ENCODE data around the gene SEMA3B. TPM values are rescaled to one million over a fixed set of nuclear protein-coding genes. Genes with fewer than 3 reads are reported as not detected.
"Not testable (repeated sequence)": the region's sequence is repeated elsewhere in the genome, so short reads cannot be mapped to it uniquely, and the experiment has no call there.

Gene SEMA3B
- 10 to 100 TPM; 14.3 to 32.6 TPM for total RNA-seq
- long read RNA-seq, transcript SEMA3B-213 (18 exons, 2,925 nt), result minor isoform, 7 of 42 reads
- long read RNA-seq, transcript SEMA3B-204 (17 exons, 2,755 nt), result major isoform, 9 of 42 reads
- long read RNA-seq, partial matches to known transcripts, result 1 of 42 reads
- long read RNA-seq, other reads (novel, unspliced or antisense), result 22 of 42 reads

DNA sequence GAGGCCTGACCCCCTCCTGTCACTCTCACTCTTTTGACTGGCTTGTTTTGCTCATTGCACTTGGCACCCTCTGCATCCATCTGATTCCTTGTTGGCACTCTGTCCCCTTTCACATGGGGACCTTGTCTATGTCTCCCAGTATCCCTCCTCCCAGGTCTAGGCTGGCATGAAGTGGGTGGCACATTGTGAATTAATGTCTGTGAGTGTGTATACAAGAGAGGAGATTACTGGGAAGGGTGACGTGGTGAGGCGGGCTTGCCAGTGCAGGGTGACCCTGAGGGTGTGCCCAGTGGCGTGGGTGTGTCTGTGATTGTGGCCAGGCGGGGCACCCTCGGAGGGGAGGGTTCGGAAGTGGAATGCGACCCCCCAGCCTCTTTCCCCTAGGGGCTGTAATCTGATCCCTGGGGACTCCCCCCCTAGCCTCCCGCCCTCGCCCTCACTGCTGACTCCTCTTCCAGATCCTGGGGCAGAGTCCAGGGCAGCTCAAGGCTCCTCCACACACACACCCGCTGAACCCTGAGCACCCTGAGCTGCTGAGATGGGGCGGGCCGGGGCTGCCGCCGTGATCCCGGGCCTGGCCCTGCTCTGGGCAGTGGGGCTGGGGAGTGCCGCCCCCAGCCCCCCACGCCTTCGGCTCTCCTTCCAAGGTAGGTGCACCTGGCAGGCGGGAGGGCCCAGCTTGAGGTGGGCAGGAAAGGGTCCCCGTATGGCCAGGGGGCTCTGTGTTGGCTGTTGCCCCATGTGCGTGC lies at the start of gene SEMA3B:
TSS of gene SEMA3B (plus strand) at position 445 of the 749 bp plus-strand sequence. CDS start at position 539, 94 bp downstream.
- ATAC-seq (peak; percentile 15 to 21), DNase-seq (peak; percentile 65)
- intact Hi-C loops (cut with DNase I), result no loop called here

- intact Hi-C loops (cut with DNase I), result no loop called here
- ATAC-seq (no peak), DNase-seq (no peak)
These were observed 49.7 kb upstream of the SEMA3B start for GRCh38 chr3:50219285-50219684.

DNA sequence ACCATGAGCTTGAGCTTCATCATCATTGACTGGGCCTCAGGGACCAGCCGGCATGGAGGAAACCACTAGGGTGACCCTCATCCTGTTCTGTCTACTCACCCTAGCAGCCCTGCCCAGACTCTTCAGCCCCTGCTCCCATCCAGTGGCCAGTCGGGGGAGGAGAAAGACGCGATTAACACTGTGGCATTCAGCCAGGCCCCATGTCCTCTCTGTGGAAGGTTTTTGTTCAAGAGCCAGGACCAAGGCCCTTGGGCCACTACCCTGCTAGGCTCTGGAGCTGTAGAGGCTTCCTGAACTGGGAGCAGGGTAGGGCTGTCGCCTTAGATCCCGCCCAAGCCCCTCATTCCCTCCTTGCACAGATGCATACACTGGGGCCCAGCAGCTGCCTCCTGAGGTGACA lies 48.8 kb upstream of the SEMA3B start:
- intact Hi-C loops (cut with DNase I), result no loop called here
- ATAC-seq (no peak), DNase-seq (no peak)

DNA sequence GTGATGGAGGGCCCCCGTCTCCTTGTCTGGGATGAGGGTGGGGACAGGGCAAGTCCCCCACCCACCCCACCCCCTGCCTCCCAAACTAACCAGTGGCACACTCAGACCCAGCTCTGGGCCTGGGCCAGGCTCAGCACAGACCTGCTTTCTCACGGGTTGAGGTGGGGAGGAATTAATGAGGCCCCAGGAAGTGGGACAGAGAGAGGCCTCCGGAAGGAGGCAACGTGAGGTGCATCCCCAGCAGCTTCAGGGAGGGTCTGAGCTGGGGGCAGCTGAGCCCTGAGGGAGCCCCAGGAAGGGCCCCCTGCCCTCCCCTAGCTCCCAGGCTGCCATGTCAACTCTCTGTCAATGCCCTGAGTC lies 47.9 kb upstream of the SEMA3B start:
- no peak for DNase-seq
- intact Hi-C loops (cut with DNase I), result no loop called here
- ATAC-seq, result no peak

DNA sequence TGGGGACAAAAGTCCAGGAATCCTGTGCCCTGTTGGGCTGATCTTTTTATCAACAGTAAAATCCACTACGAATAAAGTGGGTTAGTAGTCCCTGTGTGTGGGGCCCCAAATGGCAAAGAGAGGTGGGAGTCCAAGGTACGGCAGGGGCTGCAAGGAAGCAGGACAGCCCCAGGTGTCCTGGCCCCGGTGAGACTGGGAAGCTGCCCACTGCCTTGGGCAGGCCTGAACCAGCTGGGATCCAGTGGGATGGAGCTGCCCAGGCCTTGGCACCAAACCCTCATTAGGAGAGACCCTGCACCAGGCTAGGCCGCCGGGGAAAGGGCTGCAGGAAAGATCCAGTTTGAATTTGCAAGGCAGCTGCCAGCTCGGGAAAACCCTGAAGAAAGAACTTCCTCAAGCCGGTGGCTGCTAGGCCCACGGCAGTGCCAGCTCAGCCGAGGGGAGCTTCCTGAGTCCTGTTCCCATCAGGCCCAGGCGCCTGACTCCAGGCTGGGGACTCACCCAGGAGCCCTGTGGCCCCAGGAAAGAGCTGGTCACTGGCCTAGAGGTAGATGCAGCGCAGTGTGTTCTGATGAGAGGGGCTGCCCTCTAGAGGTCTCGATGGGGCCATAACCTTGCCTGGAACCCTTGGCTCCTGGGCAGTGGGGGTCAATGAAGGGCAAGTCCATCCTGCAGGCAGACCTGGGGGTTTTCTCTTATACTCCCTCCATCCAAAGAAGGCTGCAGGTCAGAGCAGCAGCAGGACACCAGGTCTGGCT lies 47.4 kb upstream of the SEMA3B start:
- DNase-seq (peak; percentile 19), ATAC-seq (no peak)
- intact Hi-C loops (cut with DNase I), result no loop called here

DNA sequence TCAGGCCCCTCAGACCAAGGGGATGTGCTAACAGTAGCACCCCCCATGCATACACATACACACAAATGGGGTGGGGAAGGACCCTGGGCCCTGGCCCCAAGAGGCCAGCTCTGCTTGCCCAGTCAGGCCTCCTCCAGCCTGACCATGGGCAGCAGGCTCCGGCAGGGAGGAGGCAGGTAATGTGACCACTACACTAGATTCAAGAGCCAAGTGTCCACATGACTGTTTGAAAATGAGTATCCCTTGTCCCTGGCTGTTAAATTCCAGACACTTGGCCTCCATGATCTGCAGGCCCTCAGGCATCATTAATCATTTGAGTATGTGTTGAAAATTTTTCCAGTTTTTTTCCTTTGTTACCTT lies 46.8 kb upstream of the SEMA3B start:
- no peak for ATAC-seq
- intact Hi-C loops (cut with DNase I), result no loop called here
- peak; percentile 12 for DNase-seq

DNA sequence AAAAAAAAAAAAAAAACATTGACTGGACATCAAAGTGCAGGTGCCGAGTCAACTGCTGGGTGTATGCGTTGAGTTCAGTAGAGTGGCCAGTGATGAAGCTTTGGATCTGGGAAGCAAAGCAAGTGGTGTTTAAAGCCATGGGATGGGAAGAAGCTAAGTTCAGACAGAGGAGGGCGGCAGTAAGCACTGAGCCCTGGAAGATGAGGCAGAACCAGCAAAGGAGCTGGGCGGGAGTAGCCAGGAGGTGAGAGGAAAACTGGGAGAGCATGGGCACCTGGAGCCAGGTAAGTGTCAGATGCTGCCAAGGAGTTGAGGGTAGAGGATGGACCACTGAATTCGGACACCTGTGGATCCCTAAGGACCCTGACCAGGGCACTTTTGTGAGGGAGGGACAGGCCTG lies 44.3 kb upstream of the SEMA3B start:
- ATAC-seq (no peak), DNase-seq (no peak)
- intact Hi-C loops (cut with DNase I), result loop anchor here in 1 of 2 donors (5.0 kb wide), 1 partner anchor 32 kb away; the partner anchor contains the start of gene GNAT1

- peak; percentile 61 for DNase-seq
- peak; percentile 42 to 66 for ATAC-seq
- intact Hi-C loops (cut with DNase I), result loop anchor here (1.0 to 5.0 kb wide), 5 partner anchors 20 to 48 kb away; partner anchors contain the start of gene GNAT1 (in 1 of the 2)
These were observed 42.0 kb upstream of the SEMA3B start for GRCh38 chr3:50226888-50227389.

GRCh38 chr3:50227390-50228183 lies 41.4 kb upstream of the SEMA3B start:
- DNase-seq (peak; percentile 93), ATAC-seq (peak; percentile 93)
- intact Hi-C loops (cut with DNase I), result loop anchor here (2.0 to 5.0 kb wide), 4 partner anchors 19 to 47 kb away; partner anchors contain the start of gene GNAT1 (in 1 of the 2)

- ATAC-seq, DNase-seq: not testable (repeated sequence)
- intact Hi-C loops (cut with DNase I), result loop anchor here in 1 of 2 donors (5.0 kb wide), 1 partner anchor 36 kb away; the partner anchor contains the start of gene GNAT1
These were observed 40.7 kb upstream of the SEMA3B start for GRCh38 chr3:50228184-50228763.

DNA sequence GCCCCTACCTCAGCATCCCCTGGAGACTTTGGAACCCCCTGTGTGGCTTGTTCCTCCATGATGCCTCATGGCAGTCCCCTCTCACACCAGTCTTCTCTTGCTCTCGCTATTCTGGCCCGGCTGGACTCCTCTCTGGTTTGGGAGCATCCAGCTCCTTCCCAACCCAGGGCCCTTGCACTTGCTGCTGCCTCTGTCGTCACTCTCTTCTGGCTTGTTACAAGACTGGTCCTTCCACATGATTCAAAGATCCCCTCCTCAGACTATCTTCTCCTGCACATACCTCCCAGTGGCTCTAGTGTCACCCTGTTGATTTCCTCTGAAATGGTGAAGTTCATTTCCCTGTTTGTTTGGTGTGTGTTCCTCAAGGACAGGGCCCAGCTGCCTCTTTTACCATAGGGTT lies 39.5 kb upstream of the SEMA3B start:
- intact Hi-C loops (cut with DNase I), result loop anchor here in 1 of 2 donors (5.0 kb wide), 1 partner anchor 37 kb away; the partner anchor contains the start of gene GNAT1
- DNase-seq (no peak), ATAC-seq (no peak)

GRCh38 chr3:50230104-50230793 lies 38.7 kb upstream of the SEMA3B start:
- ATAC-seq (no peak), DNase-seq (no peak)
- intact Hi-C loops (cut with DNase I), result loop anchor here in 1 of 2 donors (10.0 kb wide), 1 partner anchor 95 kb away; the partner anchor contains the start of genes HYAL2 and TUSC2

DNA sequence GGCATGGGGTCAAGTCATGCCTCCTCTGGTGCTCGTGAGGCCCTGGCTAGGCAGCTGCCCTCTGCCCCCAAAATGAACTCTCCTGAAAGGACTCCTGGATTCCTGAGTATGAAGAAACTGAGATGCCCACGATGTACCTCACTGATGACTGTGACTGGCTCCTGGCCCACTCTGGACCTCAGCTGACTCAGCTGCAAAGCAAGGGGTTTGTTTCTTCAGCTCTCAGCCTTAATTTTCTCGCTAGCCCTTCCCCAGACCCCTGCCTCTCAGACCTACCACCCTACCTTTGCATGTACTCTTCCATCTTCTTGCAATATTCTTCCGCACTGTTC lies 38.2 kb upstream of the SEMA3B start:
- ATAC-seq, result no peak
- DNase-seq, result no peak
- intact Hi-C loops (cut with DNase I), result loop anchor here in 1 of 2 donors (10.0 kb wide), 1 partner anchor 94 kb away; the partner anchor contains the start of genes HYAL2 and TUSC2

- intact Hi-C loops (cut with DNase I), result loop anchor here in 1 of 2 donors (10.0 kb wide), 1 partner anchor 93 kb away; the partner anchor contains the start of genes HYAL2 and TUSC2
- no peak for ATAC-seq
- no peak for DNase-seq
These were observed 37.4 kb upstream of the SEMA3B start for GRCh38 chr3:50231581-50231980.

DNA sequence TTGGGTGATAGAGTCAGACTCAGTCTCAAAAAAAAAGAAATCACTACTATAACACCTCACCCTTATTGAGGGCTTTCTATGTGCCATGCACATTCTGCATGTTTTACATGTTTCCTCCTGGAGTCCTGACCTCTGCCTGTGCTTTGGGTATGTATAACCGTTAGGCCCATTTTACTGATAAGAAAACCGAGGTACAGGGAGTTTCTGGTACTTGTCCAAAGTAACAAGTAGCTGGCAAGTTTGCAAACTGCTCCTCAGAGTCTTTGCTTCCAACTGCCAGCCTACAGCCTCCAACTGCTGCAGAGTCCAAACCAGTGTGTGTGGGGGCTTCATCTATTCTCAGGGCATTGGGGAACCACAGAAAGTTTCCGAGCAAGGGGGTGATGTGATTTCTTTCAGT lies 36.6 kb upstream of the SEMA3B start:
- DNase-seq (no peak), ATAC-seq (no peak)
- intact Hi-C loops (cut with DNase I), result loop anchor here in 1 of 2 donors (10.0 kb wide), 1 partner anchor 92 kb away; the partner anchor contains the start of genes HYAL2 and TUSC2

- ATAC-seq (no peak), DNase-seq (no peak)
These were observed 35.8 kb upstream of the SEMA3B start for GRCh38 chr3:50233176-50233575.

DNA sequence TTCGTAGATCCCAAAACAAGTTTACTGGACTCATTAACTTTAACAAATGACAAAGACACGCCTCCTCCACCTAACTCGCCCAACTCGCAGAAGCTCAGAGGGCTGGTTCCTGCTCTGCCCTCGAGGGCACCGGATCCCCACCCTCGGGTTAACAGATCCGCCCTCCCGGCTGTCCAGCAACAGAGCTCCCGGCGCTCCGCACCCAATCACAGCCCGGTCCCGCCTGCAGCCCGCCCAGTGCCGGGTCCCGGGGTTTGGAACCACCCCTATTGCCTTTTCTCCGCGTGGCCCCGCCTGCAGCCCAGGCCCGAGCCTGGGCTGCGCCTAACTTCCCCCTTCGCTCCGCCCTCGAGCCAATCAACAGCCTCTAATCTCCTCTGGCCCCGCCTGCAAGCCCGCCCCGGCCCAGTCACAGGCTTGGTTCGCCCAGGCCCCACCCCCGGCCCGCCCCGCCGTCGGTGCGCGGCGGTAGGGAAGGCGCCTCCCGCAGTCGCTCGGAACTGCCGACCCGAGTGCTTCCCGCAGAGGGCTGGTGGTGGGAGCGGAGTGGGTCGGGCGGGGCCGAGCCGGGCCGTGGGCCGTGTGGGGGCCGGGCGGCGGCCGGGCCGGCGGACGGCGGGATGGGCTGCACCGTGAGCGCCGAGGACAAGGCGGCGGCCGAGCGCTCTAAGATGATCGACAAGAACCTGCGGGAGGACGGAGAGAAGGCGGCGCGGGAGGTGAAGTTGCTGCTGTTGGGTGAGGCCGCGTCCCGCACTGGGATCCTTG lies 33.0 kb upstream of the SEMA3B start, which contains the start of gene GNAI2:
TSS of gene GNAI2 (plus strand) at position 489 of the 768 bp plus-strand sequence. CDS start at position 621, 132 bp downstream.
- peak; percentile 99 for DNase-seq
- ATAC-seq, result peak; percentile 91 to 92
- intact Hi-C loops (cut with DNase I), result loop anchor here in 1 of 2 donors (10.0 kb wide), 1 partner anchor 89 kb away; the partner anchor contains the start of genes HYAL2 and TUSC2

More at GRCh38 chr3:50233176-50233575, 35.8 kb upstream of the SEMA3B start:
- intact Hi-C loops (cut with DNase I), result loop anchor here in 1 of 2 donors (10.0 kb wide), 1 partner anchor 92 kb away; the partner anchor contains the start of genes HYAL2 and TUSC2

Measured in left cardiac atrium (tissue), 4 donors.